A673 (cell line): Measurements from ENCODE around the gene KIF3A. TPM values are rescaled to one million over a fixed set of nuclear protein-coding genes. Genes with fewer than 3 reads are reported as not detected.

Source experiments
- BruUV-seq: library from RNA; stranded (reverse); fragments of 400-500 nt; replicated peaks from 2 replicates; lab custom pipeline; 2021; lab: Mats Ljungman, UMichigan
- CTCF ChIA-PET: fragments of 300-600 bp; sonication (Branson Sonifier 250); formaldehyde crosslinking; loops from one replicate; lab custom pipeline; 2022; ENCODE audit warnings: antibody characterized with exemption; lab: Charles Lee
- POLR2A ChIA-PET: fragments of 300-600 bp; sonication (Branson Sonifier 250); formaldehyde crosslinking; loops from one replicate; lab custom pipeline; 2022; ENCODE audit warnings: antibody characterized with exemption; ENCODE audit not compliant: low non-redundant PET; lab: Charles Lee
- DNase-seq: peaks from one replicate; pipeline ENCODE4 v3.0.0-alpha.2; 2015; ENCODE audit warnings: low spot score
- H3K27ac ChIP-seq: fragments of 200-600 bp; sonication (generic); 2 replicates; pipeline ENCODE4 v1.5.1; 2016; ENCODE audit warnings: mixed run types, low read depth, mild to moderate bottlenecking, mixed read lengths, antibody characterized with exemption, low read length; ENCODE audit not compliant: poor library complexity, severe bottlenecking
- H3K27me3 ChIP-seq: fragments of 200-600 bp; sonication (generic); replicated peaks from 2 replicates; pipeline ENCODE4 v1.6.1; 2017; ENCODE audit warnings: mixed run types, low read depth, mild to moderate bottlenecking, mixed read lengths, antibody characterized with exemption, low read length; ENCODE audit not compliant: insufficient read depth, poor library complexity
- H3K36me3 ChIP-seq: fragments of 200-600 bp; sonication (generic); 2 replicates; pipeline ENCODE4 v1.6.1; 2016; ENCODE audit warnings: mixed run types, mild to moderate bottlenecking, mixed read lengths, antibody characterized with exemption, low read length; ENCODE audit not compliant: insufficient read depth, poor library complexity, severe bottlenecking
- H3K4me1 ChIP-seq: fragments of 200-600 bp; sonication (generic); 2 replicates; pipeline ENCODE4 v1.6.1; 2017; ENCODE audit warnings: mixed run types, mild to moderate bottlenecking, mixed read lengths, antibody characterized with exemption, low read length; ENCODE audit not compliant: insufficient read depth, poor library complexity, severe bottlenecking
- H3K4me3 ChIP-seq: fragments of 200-600 bp; sonication (generic); 2 replicates; pipeline ENCODE4 v1.5.1; 2016; ENCODE audit warnings: low read depth, mixed run types, mild to moderate bottlenecking, mixed read lengths, low read length; ENCODE audit not compliant: poor library complexity, severe bottlenecking
- H3K9me3 ChIP-seq: fragments of 200-600 bp; sonication (generic); 2 replicates; pipeline ENCODE4 v1.6.1; 2016; ENCODE audit warnings: mixed run types, low read depth, mild to moderate bottlenecking, mixed read lengths, antibody characterized with exemption, low read length; ENCODE audit not compliant: poor library complexity, severe bottlenecking
- EZH2 ChIP-seq: fragments of 200-600 bp; sonication (generic); IDR thresholded peaks from 2 replicates; pipeline ENCODE4 v1.6.1; 2017; ENCODE audit warnings: borderline replicate concordance, low read depth, mild to moderate bottlenecking, mixed read lengths, antibody characterized with exemption, low read length; ENCODE audit not compliant: poor library complexity, severe bottlenecking
- intact Hi-C: fragments of 100-400 bp; cut with micrococcal nuclease; formaldehyde crosslinking; loops from one replicate; pipeline ENCODE4 v1.10.0; 2022; ENCODE audit not compliant: unreplicated experiment
- total RNA-seq: library from RNA; stranded (reverse); gene quantifications from 2 replicates; pipeline ENCODE4 v1.2.3, GENCODE V29; 2021
- TF ChIP-seq, protein P1 (sequence below): fragments of 300-800, 200-600 bp; sonication (generic); conservative IDR thresholded peaks from 2 replicates; pipeline ENCODE4 v1.5.1; 2017; ENCODE audit warnings: low read depth, mild to moderate bottlenecking, antibody characterized with exemption, low read length, moderate library complexity, mixed read lengths

The KIF3A gene
- total RNA-seq, 1 experiment from 2014 or later, result 19.1 TPM

DNA sequence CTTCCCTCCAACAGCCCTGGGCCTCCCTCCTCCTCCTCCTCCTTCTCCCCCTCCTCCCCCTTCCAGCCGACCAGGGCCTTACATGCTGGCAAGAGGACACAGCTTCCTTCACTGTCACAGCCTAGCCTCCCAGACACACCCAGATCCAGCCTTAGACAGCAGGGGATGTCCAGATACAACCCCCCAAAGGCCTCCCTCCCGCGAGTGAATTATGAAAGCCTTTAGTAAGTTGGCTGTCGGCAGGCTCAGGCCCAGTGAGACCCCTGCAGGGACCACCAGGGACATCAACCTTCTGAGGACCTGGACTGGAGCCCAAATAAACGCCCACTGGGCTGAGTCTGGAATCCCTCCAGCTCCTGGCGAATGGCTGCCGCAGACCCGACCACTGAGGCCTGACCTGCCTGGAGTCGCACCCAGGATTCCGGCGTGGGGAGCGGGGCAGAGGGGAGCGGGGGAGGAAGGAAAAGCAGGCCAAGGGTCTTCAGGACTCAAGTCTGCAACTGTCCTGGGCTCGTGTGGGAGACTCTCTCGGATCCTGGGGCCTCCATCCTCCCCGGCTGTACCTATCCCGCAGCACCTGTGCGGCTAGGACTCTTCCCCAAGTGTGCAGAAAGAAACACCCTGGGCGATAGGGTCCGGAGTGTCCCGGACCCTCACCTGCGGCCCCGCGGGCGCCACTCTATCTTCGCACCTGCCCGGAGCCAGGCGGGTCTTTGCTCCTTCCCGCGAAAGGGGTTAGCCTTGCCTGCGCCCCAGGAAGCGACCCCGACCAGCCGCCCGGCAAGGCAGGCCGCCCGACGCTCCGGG is 39.0 kb upstream of the KIF3A start:
- ChIA-PET POLR2A (no interaction called here), CTCF (no interaction called here)
- H3K27ac ChIP-seq, result peak overlapping the region; percentile 50
- no TSS peak for BruUV-seq
- H3K36me3 ChIP-seq, result no peaks in the 10 kb centered on the region
- peak; percentile 50 for DNase-seq
- intact Hi-C loops, result no loop called here
- H3K4me3 ChIP-seq, result peak overlapping the region; percentile 74
- no peaks in the 10 kb centered on the region for H3K27me3 ChIP-seq
- H3K9me3 ChIP-seq, result no peaks in the 10 kb centered on the region
- peaks cover 6% of the 10 kb centered on the region for H3K4me1 ChIP-seq
- TF ChIP-seq EZH2, result no peak
- TF ChIP-seq, protein P1, sequence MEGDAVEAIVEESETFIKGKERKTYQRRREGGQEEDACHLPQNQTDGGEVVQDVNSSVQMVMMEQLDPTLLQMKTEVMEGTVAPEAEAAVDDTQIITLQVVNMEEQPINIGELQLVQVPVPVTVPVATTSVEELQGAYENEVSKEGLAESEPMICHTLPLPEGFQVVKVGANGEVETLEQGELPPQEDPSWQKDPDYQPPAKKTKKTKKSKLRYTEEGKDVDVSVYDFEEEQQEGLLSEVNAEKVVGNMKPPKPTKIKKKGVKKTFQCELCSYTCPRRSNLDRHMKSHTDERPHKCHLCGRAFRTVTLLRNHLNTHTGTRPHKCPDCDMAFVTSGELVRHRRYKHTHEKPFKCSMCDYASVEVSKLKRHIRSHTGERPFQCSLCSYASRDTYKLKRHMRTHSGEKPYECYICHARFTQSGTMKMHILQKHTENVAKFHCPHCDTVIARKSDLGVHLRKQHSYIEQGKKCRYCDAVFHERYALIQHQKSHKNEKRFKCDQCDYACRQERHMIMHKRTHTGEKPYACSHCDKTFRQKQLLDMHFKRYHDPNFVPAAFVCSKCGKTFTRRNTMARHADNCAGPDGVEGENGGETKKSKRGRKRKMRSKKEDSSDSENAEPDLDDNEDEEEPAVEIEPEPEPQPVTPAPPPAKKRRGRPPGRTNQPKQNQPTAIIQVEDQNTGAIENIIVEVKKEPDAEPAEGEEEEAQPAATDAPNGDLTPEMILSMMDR, result no peak

DNA sequence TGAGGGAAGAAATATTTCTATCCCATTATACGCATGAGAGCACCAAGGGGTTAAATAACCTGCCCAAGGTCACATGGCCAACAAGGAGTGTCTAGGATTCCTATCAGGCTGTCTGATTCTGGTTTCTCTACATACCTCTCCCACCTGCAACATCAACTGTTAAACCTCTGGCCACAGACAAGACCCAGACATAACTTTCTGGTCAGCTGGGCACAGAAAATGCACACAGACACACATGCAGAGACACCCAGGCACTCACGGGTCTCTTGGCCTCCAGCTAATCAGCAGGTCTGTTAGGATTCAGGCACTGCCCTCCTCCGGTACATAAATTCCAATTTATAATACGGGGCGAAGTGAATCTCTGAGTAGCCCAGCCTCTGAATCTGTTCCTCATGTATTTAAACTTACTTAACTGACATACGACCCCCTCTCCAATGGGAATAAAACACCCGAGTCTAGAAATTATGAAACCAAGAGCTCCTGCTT is 38.2 kb upstream of the KIF3A start:
- no peak overlapping the region for H3K27ac ChIP-seq
- H3K36me3 ChIP-seq, result no peaks in the 10 kb centered on the region
- H3K27me3 ChIP-seq, result no peaks in the 10 kb centered on the region
- no peak for DNase-seq
- ChIA-PET CTCF (no interaction called here), POLR2A (no interaction called here)
- intact Hi-C loops, result no loop called here
- BruUV-seq, result TSS peak; percentile 63
- no peaks in the 10 kb centered on the region for H3K9me3 ChIP-seq
- H3K4me1 ChIP-seq, result peaks cover 6% of the 10 kb centered on the region
- TF ChIP-seq, protein P1, result no peak
- TF ChIP-seq EZH2, result no peak
- peak overlapping the region; percentile 74 for H3K4me3 ChIP-seq

DNA sequence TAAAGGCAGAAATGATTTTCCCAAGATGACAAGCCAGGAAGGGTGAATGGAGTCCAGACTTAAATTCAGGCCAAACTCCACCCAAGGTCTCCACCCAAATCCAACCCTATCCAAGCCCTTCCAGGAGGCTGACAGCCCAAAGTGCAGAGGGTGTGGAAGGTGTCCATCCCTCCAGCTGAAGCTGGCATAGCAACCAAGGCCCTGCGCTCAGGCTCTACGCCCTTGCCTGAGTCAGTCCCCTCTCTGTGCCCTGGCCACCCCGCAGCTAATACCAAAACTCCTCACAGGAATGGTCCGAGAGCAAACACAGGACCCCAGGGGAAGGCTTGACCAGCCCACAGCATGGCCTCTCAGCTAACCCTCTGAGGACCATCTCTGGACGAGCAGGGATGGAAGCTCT is 37.5 kb upstream of the KIF3A start:
- Histone ChIP-seq H3K4me1 (peaks cover 6% of the 10 kb centered on the region), H3K9me3 (no peaks in the 10 kb centered on the region), H3K27ac (no peak overlapping the region), H3K4me3 (no peak overlapping the region), H3K36me3 (no peaks in the 10 kb centered on the region), H3K27me3 (no peaks in the 10 kb centered on the region)
- BruUV-seq, result no TSS peak
- intact Hi-C loops, result no loop called here
- TF ChIP-seq, protein P1, result no peak
- TF ChIP-seq EZH2, result no peak
- ChIA-PET CTCF (no interaction called here), POLR2A (no interaction called here)
- no peak for DNase-seq
